VCaP (cell line): Measurements from ENCODE around the gene RND2.
"Not testable (repeated sequence)": the region's sequence is repeated elsewhere in the genome, so short reads cannot be mapped to it uniquely, and the experiment has no call there.

Experiments used
- H3K27ac ChIP-seq: fragments of 450-650 bp; 2 replicates; pipeline ENCODE4 v1.5.1; 2017
- TF ChIP-seq, protein P1 (sequence below): fragments of 450-650 bp; conservative IDR thresholded peaks from 2 replicates; pipeline ENCODE4 v1.5.1; 2017; ENCODE audit warnings: mild to moderate bottlenecking, moderate library complexity

The RND2 gene

DNA sequence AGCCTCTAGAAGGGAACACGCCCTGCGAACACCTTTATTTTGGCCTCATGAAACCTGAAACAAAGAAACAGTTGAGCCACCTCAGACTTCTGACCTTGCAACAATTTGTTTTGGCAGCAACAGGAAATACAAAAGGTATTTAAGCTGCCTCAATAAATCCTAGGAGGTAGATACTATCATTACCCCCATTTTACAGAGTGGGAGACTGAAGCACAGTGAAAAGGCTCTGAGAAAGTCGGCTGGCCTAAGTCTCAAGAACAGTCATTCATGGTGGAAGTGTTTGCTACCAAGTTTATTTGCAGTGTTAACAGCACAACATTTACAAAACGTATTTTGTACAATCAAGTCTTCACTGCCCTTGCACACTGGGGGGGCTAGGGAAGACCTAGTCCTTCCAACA is 19.0 kb downstream of the RND2 start:
- TF ChIP-seq, protein P1, sequence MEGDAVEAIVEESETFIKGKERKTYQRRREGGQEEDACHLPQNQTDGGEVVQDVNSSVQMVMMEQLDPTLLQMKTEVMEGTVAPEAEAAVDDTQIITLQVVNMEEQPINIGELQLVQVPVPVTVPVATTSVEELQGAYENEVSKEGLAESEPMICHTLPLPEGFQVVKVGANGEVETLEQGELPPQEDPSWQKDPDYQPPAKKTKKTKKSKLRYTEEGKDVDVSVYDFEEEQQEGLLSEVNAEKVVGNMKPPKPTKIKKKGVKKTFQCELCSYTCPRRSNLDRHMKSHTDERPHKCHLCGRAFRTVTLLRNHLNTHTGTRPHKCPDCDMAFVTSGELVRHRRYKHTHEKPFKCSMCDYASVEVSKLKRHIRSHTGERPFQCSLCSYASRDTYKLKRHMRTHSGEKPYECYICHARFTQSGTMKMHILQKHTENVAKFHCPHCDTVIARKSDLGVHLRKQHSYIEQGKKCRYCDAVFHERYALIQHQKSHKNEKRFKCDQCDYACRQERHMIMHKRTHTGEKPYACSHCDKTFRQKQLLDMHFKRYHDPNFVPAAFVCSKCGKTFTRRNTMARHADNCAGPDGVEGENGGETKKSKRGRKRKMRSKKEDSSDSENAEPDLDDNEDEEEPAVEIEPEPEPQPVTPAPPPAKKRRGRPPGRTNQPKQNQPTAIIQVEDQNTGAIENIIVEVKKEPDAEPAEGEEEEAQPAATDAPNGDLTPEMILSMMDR = no peak
- H3K27ac ChIP-seq = no peak overlapping the region

DNA sequence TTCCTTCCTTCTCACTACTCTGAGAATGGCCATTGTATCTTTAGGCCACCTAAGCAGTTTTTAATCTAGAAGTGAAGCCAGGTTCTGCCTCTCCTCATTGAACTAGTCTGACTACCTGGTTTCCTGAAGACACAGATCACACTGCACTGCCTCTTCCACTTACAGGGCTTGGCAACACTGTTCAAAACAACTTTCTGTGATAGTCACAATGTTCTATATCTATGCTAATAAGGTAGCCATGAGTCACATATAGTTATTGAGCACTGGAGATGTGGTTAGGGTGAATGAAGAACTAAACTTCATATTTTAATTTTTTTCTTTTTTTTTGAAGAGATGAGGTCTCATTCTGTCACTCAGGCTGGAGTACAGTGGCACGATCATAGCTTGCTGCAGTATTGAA is 26.9 kb downstream of the RND2 start:
- TF ChIP-seq, protein P1 = no peak
- no peak overlapping the region for H3K27ac ChIP-seq

DNA sequence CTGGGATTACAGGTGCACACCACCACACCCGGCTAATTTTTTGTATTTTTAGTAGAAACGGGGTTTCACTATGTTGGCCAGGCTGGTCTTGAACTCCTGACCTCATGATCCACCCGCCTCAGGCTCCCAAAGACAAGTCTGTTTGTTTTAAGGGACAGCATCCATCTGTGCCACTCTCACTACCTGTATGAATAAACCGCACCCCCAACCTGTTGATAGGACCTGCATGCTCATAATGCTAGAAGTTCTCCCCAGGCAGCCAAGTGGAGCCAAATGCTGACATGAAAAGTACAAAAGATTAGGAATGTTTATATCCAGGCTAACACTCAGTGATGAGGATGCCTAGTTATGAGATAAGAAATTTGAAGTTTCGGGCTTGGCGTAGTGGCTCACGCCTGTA is 28.0 kb downstream of the RND2 start:
- not testable (repeated sequence) for H3K27ac ChIP-seq

DNA sequence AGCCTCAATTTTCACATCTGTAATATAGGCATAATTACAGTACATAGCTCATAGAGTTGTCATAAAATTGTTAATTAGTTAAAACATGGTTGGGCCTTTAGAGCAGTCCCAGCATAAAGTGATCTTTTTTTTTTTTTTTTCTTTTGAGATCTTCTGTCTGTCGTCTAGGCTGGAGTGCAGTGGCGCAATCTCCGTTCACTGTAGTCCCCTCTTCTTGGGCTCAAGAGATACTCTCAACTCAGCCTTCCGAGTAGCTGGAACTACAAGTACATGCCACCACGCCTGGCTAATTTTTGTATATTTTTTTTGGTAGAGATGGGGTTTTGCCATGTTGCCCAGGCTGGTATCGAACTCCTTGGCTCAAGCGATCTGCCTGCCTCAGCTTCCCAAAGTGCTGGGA is 31.0 kb downstream of the RND2 start:
- H3K27ac ChIP-seq = no peak overlapping the region
- TF ChIP-seq, protein P1 = no peak

DNA sequence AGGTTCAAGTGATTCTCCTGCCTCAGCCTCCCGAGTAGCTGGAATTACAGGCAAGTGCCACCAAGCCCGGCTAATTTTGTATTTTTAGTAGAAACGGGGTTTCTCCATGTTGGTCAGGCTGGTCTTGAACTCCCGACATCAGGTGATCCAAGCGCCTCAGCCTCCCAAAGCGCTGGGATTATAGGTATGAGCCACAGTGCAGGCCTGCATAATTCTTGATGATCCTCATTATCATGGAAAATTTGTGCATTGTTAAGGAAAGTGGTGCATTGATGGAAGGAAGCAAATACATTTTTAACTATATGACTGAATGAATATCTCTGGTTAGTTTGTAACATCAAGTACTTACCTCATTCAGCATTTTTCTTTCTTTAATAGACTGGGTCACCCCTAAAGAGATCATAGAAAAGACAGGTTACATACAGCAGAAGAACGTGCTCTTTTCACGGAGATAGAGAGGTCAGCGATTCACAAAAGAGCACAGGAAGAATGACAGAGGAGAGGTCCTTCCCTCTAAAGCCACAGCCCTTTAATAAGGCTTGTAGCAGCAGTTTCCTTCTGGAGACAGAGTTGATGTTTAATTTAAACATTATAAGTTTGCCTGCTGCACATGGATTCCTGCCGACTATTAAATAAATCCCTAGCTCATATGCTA is 38.1 kb downstream of the RND2 start:
- TF ChIP-seq, protein P1 = no peak
- no peak overlapping the region for H3K27ac ChIP-seq

DNA sequence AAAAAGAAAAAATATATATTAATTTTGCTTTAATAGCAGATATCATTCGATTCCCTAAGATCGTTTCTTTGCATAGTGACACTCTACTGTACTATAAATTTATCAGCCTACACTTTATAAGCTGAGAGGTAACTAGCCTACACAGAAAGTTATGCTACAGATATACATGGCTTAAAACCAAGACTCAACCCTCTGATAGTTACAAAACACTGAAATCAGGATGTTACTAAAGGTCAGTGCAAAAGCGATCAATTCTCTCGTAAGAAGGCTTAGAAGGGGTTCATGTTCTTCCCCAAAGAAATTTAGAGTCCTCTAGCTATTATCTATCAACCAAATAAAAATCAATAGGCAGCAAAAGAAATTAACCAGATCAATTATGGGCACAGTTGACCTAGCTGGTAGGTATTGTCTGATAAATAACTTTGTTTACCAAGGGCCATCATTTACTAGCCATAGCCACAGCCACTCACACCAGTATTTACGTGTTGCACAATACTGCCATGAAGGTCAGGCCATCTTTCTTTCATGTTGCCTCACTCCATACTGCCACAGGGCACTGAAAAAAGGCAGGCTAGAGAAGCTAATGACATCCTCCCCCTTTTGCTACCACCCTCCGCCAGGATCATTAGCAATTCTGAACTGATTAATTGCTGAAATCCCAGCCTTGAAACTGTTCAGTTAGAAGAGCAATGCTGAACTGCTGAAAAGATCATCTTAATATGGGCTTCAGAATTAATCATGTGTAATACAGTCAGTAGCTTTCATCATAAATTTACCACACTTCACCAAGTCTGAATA is 43.7 kb downstream of the RND2 start:
- TF ChIP-seq, protein P1 = no peak
- no peak overlapping the region for H3K27ac ChIP-seq

DNA sequence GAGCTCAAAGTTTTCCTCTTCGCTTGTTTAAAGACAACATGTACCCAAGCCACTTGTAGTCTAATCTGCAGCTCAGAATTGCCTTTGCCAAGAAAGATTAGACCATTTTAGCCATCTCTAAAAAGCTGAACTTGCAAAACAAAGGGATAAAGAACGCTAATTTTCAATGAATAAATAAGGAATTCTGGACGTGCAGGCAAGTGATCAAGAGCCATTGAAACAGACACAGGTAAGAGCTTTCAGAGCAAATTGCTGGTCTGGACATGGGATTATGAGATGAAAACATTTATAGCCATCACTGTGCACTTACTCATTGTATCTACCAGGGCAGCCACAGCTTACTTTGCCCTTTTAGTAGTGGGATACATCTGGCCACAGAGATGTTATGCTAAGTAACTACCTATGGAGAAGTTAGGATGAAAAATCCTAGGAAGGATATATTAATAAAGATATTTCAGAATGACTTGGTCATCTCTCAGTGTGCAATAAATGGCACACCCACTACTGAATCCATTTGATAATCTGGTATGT is 44.4 kb downstream of the RND2 start:
- no peak overlapping the region for H3K27ac ChIP-seq
- TF ChIP-seq, protein P1 = no peak

DNA sequence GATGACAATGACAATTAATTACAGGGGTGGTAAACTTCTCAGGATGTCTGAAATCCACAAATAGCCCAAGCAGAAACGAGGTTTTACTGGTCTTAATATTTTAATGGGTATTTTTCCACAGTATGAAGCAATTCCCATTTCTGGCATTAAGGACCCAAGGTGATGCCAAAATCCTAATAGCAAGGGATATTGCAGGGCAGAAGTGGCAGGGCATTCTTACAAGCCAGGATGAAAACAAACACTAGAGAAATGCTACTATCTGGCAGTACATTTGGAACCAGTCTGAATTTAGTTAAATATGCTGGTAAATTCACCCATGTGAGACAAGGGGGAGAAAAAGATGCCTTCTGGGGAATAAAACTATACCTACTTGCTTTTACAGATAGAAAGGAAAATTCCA is 45.2 kb downstream of the RND2 start:
- H3K27ac ChIP-seq = no peak overlapping the region
- TF ChIP-seq, protein P1 = no peak
